DMS 273 treated with DMSO at 0.1 percent for 48 hours (cell line): ENCODE measurements around the gene FUT8.

Experiments
- DNase-seq: peaks from one replicate; lab custom pipeline; 2025; lab: John Stamatoyannopoulos, UW

FUT8 gene

GRCh38 chr14:65558363-65558762 lies 145.8 kb downstream of the FUT8 start:
- no peak for DNase-seq

GRCh38 chr14:65560340-65561027 lies 148.0 kb downstream of the FUT8 start:
- no peak for DNase-seq

GRCh38 chr14:65564370-65564769 lies 151.8 kb downstream of the FUT8 start:
- DNase-seq = no peak

- DNase-seq = no peak
Observed at GRCh38 chr14:65565948-65566347, 153.4 kb downstream of the FUT8 start.

GRCh38 chr14:65566820-65567522 lies 154.4 kb downstream of the FUT8 start:
- DNase-seq = no peak

GRCh38 chr14:65574611-65575010 lies 162.1 kb downstream of the FUT8 start:
- no peak for DNase-seq

- no peak for DNase-seq
Observed at GRCh38 chr14:65575389-65575788, 162.9 kb downstream of the FUT8 start.

- no peak for DNase-seq
Observed at GRCh38 chr14:65580973-65581372, 168.4 kb downstream of the FUT8 start.

GRCh38 chr14:65581378-65581777 lies 168.8 kb downstream of the FUT8 start:
- no peak for DNase-seq

GRCh38 chr14:65581799-65582198 lies 169.3 kb downstream of the FUT8 start:
- DNase-seq = no peak

GRCh38 chr14:65585216-65585615 lies 172.7 kb downstream of the FUT8 start:
- DNase-seq = no peak

GRCh38 chr14:65588426-65589140 lies 176.1 kb downstream of the FUT8 start:
- no peak for DNase-seq

- no peak for DNase-seq
Observed at GRCh38 chr14:65594153-65594881, 181.8 kb downstream of the FUT8 start.

GRCh38 chr14:65594882-65595237 lies 182.3 kb downstream of the FUT8 start:
- DNase-seq = no peak

- no peak for DNase-seq
Observed at GRCh38 chr14:65599375-65599774, 186.8 kb downstream of the FUT8 start.

GRCh38 chr14:65600742-65601141 lies 188.2 kb downstream of the FUT8 start:
- no peak for DNase-seq

- no peak for DNase-seq
Observed at GRCh38 chr14:65604535-65604934, 192.0 kb downstream of the FUT8 start.

GRCh38 chr14:65604936-65605335 lies 192.4 kb downstream of the FUT8 start:
- no peak for DNase-seq

GRCh38 chr14:65606460-65606859 lies 193.9 kb downstream of the FUT8 start:
- DNase-seq = no peak

GRCh38 chr14:65613131-65613650 lies 200.7 kb downstream of the FUT8 start:
- no peak for DNase-seq

- no peak for DNase-seq
Observed at GRCh38 chr14:65618996-65619395, 206.5 kb downstream of the FUT8 start.

GRCh38 chr14:65620195-65620594 lies 207.7 kb downstream of the FUT8 start:
- no peak for DNase-seq
